Omental fat pad (tissue), 4 donors: ENCODE data around the gene ANKRD35. TPM values are rescaled to one million over a fixed set of nuclear protein-coding genes. Genes with fewer than 3 reads are reported as not detected.
"Not testable (repeated sequence)": the region's sequence is repeated elsewhere in the genome, so short reads cannot be mapped to it uniquely, and the experiment has no call there.

Experiments
- ATAC-seq: fragments of 150-250 bp; one replicate; pipeline ENCODE4 v1.9.1; 2016; ENCODE audit warnings: mild to moderate bottlenecking, moderate library complexity; ENCODE audit not compliant: low FRiP score
- DNase-seq: peaks from one replicate; pipeline ENCODE4 v3.0.0-alpha.2; 2019; ENCODE audit warnings: low spot score
- CTCF ChIP-seq, 3 donors: fragments of 450-650 bp; IDR thresholded peaks; one replicate each; pipeline ENCODE4 v1.5.1; 2016 to 2017; ENCODE audit warnings: antibody characterized with exemption in 3 of 3, mild to moderate bottlenecking in 3 of 3, moderate library complexity in 2 of 3
- small RNA-seq: library from RNA; depleted of rRNA; stranded (forward); fragments of <200 nt; gene quantifications from one replicate; pipeline ENCODE3, GENCODE V24; 2016
- total RNA-seq, 4 donors: library from RNA; depleted of rRNA; stranded (reverse); fragments of >200 nt; gene quantifications; one replicate each; pipeline ENCODE4 v1.1.0, GENCODE V29; 2016

Gene ANKRD35
- total RNA-seq, 4 donors from 2014 or later, result 1.3 to 9.5 (median 2.0) TPM

- no peak for TF ChIP-seq CTCF (IDR thresholded peaks at IDR 0.05)
- DNase-seq (no peak), ATAC-seq (no peak)
These were observed 61.2 kb downstream of the ANKRD35 start for GRCh38 chr1:145824499-145824842.

- DNase-seq (peak; percentile 40), ATAC-seq (peak; percentile 90)
- TF ChIP-seq CTCF (IDR thresholded peaks at IDR 0.05), result no peak
These were observed 61.8 kb downstream of the ANKRD35 start, which contains the start of the genes POLR3C and RNF115 for GRCh38 chr1:145823565-145824498. Gene POLR3C, plus strand, starts transcription at chr1:145824200. Its CDS starts 1,577 bp downstream, at chr1:145825777. Gene RNF115, minus strand, starts transcription at chr1:145824095. Its CDS starts 222 bp downstream, at chr1:145823873.

GRCh38 chr1:145822779-145823331 lies 62.8 kb downstream of the ANKRD35 start:
- not testable (repeated sequence) for ATAC-seq, DNase-seq

- not testable (repeated sequence) for ATAC-seq
These were observed 67.6 kb downstream of the ANKRD35 start for GRCh38 chr1:145818095-145818494.

More at GRCh38 chr1:145818095-145818494, 67.6 kb downstream of the ANKRD35 start:
- DNase-seq, result not testable (repeated sequence)

Small RNA genes lying within 50 kb of the gene (small RNA-seq; reads per million reads assigned to genes)
- gene MIR6736, result not detected

Other genes with a start within 250 kb of the ANKRD35 start
- under 1 TPM in 1 of 4 donors, not detected in 3; 0.63 TPM for gene PDZK1, start 178.5 kb downstream of the ANKRD35 start, total RNA-seq
- not detected for gene CD160, start 166.4 kb downstream of the ANKRD35 start, total RNA-seq
- 10 to 100 TPM; 12.3 to 41.3 (median 14.3) TPM for gene RNF115, start 61.8 kb downstream of the ANKRD35 start, total RNA-seq
- 10 to 100 TPM; 32.1 to 38.3 (median 34.1) TPM for gene POLR3C, start 61.7 kb downstream of the ANKRD35 start, total RNA-seq
- gene NUDT17, start 40.2 kb downstream of the ANKRD35 start, total RNA-seq, result 1 to 10 TPM; 1.7 to 4.0 (median 2.2) TPM
- gene PIAS3, start 26.8 kb downstream of the ANKRD35 start, total RNA-seq, result 10 to 100 TPM in 2 of 4 donors, 1 to 10 TPM in 2; 7.8 to 25.1 (median 14.5) TPM
- 1 to 10 TPM; 1.6 to 2.2 (median 2.1) TPM for gene ITGA10, start 24.2 kb upstream of the ANKRD35 start, total RNA-seq
- 10 to 100 TPM; 10.2 to 25.2 (median 15.7) TPM for gene PEX11B, start 32.9 kb upstream of the ANKRD35 start, total RNA-seq
- gene RBM8A, start 41.6 kb upstream of the ANKRD35 start, total RNA-seq, result 100 to 1,000 TPM; 114 to 189 (median 116) TPM
- gene LIX1L, start 72.2 kb upstream of the ANKRD35 start, total RNA-seq, result 10 to 100 TPM; 15.4 to 34.0 (median 28.3) TPM
- gene ANKRD34A, start 78.7 kb upstream of the ANKRD35 start, total RNA-seq, result 1 to 10 TPM in 1 of 4 donors, under 1 TPM in 3; 0.32 to 1.7 (median 0.58) TPM
- 10 to 100 TPM; 19.0 to 31.4 (median 24.0) TPM for gene POLR3GL, start 78.8 kb upstream of the ANKRD35 start, total RNA-seq
- gene TXNIP, start 110.7 kb upstream of the ANKRD35 start, total RNA-seq, result 1,000 to 10,000 TPM; 1,118 to 3,262 (median 1,971) TPM
- not detected for gene HJV, start 135.9 kb upstream of the ANKRD35 start, total RNA-seq